ENCODE data around the gene SLC10A4. TPM values are rescaled to one million over a fixed set of nuclear protein-coding genes. Genes with fewer than 3 reads are reported as not detected.

Gene SLC10A4
- total RNA-seq, 1 donor from 2014 or later = not detected

- intact Hi-C loops (cut with micrococcal nuclease) = loop anchor here (5.0 to 10.0 kb wide), 2 partner anchors 179 to 461 kb away; no protein-coding TSS in a partner anchor
- Mint-ChIP-seq H3K4me3 (no peak overlapping the region), H3K27ac (no peak overlapping the region), H3K9me3 (no peaks in the 10 kb centered on the region), H3K27me3 (peaks cover 19% of the 10 kb centered on the region), H3K4me1 (peaks cover 6% of the 10 kb centered on the region), H3K36me3 (ENCODE audit: low read depth) (peaks cover 17% of the 10 kb centered on the region)
- no peak for DNase-seq
Measured at GRCh38 chr4:48495941-48496340, 12.8 kb downstream of the SLC10A4 start.

- Mint-ChIP-seq H3K27me3 (no peaks in the 10 kb centered on the region), H3K4me1 (peaks cover 6% of the 10 kb centered on the region), H3K36me3 (ENCODE audit: low read depth) (peaks cover 29% of the 10 kb centered on the region), H3K4me3 (no peak overlapping the region), H3K27ac (no peak overlapping the region), H3K9me3 (no peaks in the 10 kb centered on the region)
- intact Hi-C loops (cut with micrococcal nuclease) = loop anchor here (5.0 to 10.0 kb wide), 2 partner anchors 182 to 464 kb away; no protein-coding TSS in a partner anchor
- no peak for DNase-seq
Measured at GRCh38 chr4:48498895-48499294, 15.8 kb downstream of the SLC10A4 start.

- Mint-ChIP-seq H3K4me1 (peaks cover 6% of the 10 kb centered on the region), H3K9me3 (no peaks in the 10 kb centered on the region), H3K36me3 (ENCODE audit: low read depth) (peaks cover 31% of the 10 kb centered on the region), H3K27me3 (no peaks in the 10 kb centered on the region), H3K27ac (peak overlapping the region; percentile 12), H3K4me3 (no peak overlapping the region)
- no peak for DNase-seq
- intact Hi-C loops (cut with micrococcal nuclease) = loop anchor here (5.0 to 10.0 kb wide), 2 partner anchors 182 to 465 kb away; no protein-coding TSS in a partner anchor
Measured at GRCh38 chr4:48499551-48500066, 16.5 kb downstream of the SLC10A4 start.

DNA sequence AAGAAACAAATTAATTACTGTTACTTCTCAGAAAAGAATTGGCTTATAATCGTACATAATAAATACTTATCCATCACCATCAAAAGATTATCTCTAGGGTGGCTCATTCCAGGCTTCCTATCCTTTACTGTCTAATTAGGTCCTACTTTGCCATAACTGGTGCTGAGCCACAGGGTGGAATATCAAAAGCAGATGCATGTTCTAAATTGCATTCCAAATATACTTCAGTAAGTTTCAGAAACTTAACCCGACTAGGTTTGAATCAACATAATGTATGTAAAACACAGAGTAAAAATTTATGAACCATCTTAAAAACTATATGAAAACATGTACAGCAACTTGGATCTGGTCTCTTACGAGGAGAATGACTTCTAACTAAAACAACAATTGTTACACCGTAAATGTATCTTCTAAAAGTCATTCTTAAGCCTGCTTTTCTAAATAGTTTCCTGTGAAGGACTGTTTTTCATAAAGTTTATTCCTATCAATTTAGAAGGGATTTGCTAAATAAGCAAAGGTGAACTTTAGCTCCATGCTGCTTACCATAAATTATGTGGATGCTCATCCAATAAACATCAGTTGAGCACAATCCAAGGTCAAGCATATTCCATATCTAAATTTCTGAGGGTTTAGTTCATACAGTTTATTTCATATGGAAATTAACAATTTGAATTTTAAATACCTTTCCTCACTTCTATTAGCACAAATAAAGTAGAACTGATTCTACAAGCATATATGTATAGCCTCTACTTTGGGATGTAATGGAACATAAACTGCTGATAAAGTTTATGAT is 20.3 kb downstream of the SLC10A4 start:
- H3K9me3 Mint-ChIP-seq = no peaks in the 10 kb centered on the region
- peaks cover 47% of the 10 kb centered on the region for H3K36me3 Mint-ChIP-seq (ENCODE audit: low read depth)
- no peaks in the 10 kb centered on the region for H3K27me3 Mint-ChIP-seq
- no peak overlapping the region for H3K4me3 Mint-ChIP-seq
- no peak overlapping the region for H3K27ac Mint-ChIP-seq
- no peak for DNase-seq
- intact Hi-C loops (cut with micrococcal nuclease) = no loop called here
- peaks cover 6% of the 10 kb centered on the region for H3K4me1 Mint-ChIP-seq

DNA sequence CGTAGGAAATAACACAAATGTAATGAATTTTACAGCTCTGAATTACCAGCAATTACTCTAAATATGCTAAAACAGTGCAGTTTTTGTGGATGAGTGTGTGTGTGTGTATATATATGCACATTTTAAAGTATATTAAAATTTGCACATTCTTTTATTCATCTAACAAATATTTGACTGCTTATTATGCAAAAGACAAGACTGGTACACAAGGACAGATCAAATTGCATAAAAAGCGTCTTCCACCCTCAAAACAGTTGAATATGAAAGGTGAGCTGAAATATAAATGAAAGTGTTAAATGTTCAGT is 20.8 kb downstream of the SLC10A4 start:
- H3K27ac Mint-ChIP-seq = no peak overlapping the region
- H3K4me3 Mint-ChIP-seq = no peak overlapping the region
- intact Hi-C loops (cut with micrococcal nuclease) = no loop called here
- H3K9me3 Mint-ChIP-seq = no peaks in the 10 kb centered on the region
- peaks cover 48% of the 10 kb centered on the region for H3K36me3 Mint-ChIP-seq (ENCODE audit: low read depth)
- no peaks in the 10 kb centered on the region for H3K27me3 Mint-ChIP-seq
- H3K4me1 Mint-ChIP-seq = peaks cover 6% of the 10 kb centered on the region
- DNase-seq = no peak

- Mint-ChIP-seq H3K27me3 (no peaks in the 10 kb centered on the region), H3K36me3 (ENCODE audit: low read depth) (peaks cover 48% of the 10 kb centered on the region), H3K4me3 (no peak overlapping the region), H3K4me1 (peaks cover 2% of the 10 kb centered on the region), H3K27ac (no peak overlapping the region), H3K9me3 (no peaks in the 10 kb centered on the region)
- intact Hi-C loops (cut with micrococcal nuclease) = no loop called here
- DNase-seq = no peak
Measured at GRCh38 chr4:48504352-48504751, 21.2 kb downstream of the SLC10A4 start.

GRCh38 chr4:48506716-48507115 is 23.6 kb downstream of the SLC10A4 start:
- Mint-ChIP-seq H3K36me3 (ENCODE audit: low read depth) (peaks cover 47% of the 10 kb centered on the region), H3K27me3 (no peaks in the 10 kb centered on the region), H3K4me3 (no peak overlapping the region), H3K27ac (no peak overlapping the region), H3K9me3 (no peaks in the 10 kb centered on the region), H3K4me1 (no peaks in the 10 kb centered on the region)
- DNase-seq = no peak
- intact Hi-C loops (cut with micrococcal nuclease) = no loop called here

- Mint-ChIP-seq H3K36me3 (ENCODE audit: low read depth) (peaks cover 51% of the 10 kb centered on the region), H3K27ac (no peak overlapping the region), H3K9me3 (no peaks in the 10 kb centered on the region), H3K27me3 (no peaks in the 10 kb centered on the region), H3K4me1 (no peaks in the 10 kb centered on the region), H3K4me3 (no peak overlapping the region)
- DNase-seq = no peak
- intact Hi-C loops (cut with micrococcal nuclease) = no loop called here
Measured at GRCh38 chr4:48509543-48509942, 26.4 kb downstream of the SLC10A4 start.

GRCh38 chr4:48518143-48518542 is 35.0 kb downstream of the SLC10A4 start:
- H3K4me3 Mint-ChIP-seq = no peak overlapping the region
- no peak for DNase-seq
- intact Hi-C loops (cut with micrococcal nuclease) = no loop called here
- no peaks in the 10 kb centered on the region for H3K9me3 Mint-ChIP-seq
- no peak overlapping the region for H3K27ac Mint-ChIP-seq
- peaks cover 52% of the 10 kb centered on the region for H3K36me3 Mint-ChIP-seq (ENCODE audit: low read depth)
- no peaks in the 10 kb centered on the region for H3K4me1 Mint-ChIP-seq
- no peaks in the 10 kb centered on the region for H3K27me3 Mint-ChIP-seq

DNA sequence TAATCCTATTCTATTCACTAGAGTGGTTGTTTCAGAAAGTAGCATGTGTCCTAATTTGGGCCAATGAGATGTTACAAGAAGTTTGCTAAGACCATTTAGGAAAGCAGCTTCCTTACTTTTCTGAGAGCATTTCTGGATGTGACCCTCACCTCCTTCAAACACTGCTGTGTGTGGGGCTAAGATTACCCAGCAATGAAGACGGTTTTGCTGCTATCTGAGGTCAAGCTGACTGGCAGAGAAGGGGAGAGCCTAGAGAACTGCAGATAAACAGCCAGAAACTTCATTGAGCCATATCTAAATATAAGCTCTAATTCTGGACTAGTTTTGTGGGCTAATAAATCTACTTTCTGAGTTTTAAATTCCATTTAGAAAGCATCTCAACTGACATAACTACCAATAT is 43.3 kb downstream of the SLC10A4 start:
- Mint-ChIP-seq H3K36me3 (ENCODE audit: low read depth) (peaks cover 53% of the 10 kb centered on the region), H3K9me3 (no peaks in the 10 kb centered on the region), H3K4me1 (no peaks in the 10 kb centered on the region), H3K4me3 (no peak overlapping the region), H3K27me3 (no peaks in the 10 kb centered on the region), H3K27ac (no peak overlapping the region)
- no peak for DNase-seq
- intact Hi-C loops (cut with micrococcal nuclease) = no loop called here

GRCh38 chr4:48538358-48538757 is 55.2 kb downstream of the SLC10A4 start:
- H3K4me1 Mint-ChIP-seq = no peaks in the 10 kb centered on the region
- H3K4me3 Mint-ChIP-seq = no peak overlapping the region
- H3K36me3 Mint-ChIP-seq (ENCODE audit: low read depth) = peaks cover 40% of the 10 kb centered on the region
- H3K27me3 Mint-ChIP-seq = no peaks in the 10 kb centered on the region
- intact Hi-C loops (cut with micrococcal nuclease) = no loop called here
- H3K9me3 Mint-ChIP-seq = no peaks in the 10 kb centered on the region
- no peak for DNase-seq
- no peak overlapping the region for H3K27ac Mint-ChIP-seq

Other genes with a start within 250 kb of the SLC10A4 start
- gene TEC, start 213.5 kb upstream of the SLC10A4 start, total RNA-seq = 2.7 and 3.0 TPM in 2 replicates
- 77.6 and 80.2 TPM in 2 replicates for gene SLAIN2, start 141.8 kb upstream of the SLC10A4 start, total RNA-seq
- gene ZAR1, start 6.9 kb downstream of the SLC10A4 start, total RNA-seq = not detected in 2 replicates

Measured in activated CD4-positive, alpha-beta T cell treated with anti-CD3 and anti-CD28 coated beads, Interleukin-2, amount 10 ng/mL, durations not matched to agents 24 days and 14 days (primary cell).